ENCODE measurements around the gene IGF2BP1.
"Not testable (repeated sequence)": the region's sequence is repeated elsewhere in the genome, so short reads cannot be mapped to it uniquely, and the experiment has no call there.

IGF2BP1 gene

DNA sequence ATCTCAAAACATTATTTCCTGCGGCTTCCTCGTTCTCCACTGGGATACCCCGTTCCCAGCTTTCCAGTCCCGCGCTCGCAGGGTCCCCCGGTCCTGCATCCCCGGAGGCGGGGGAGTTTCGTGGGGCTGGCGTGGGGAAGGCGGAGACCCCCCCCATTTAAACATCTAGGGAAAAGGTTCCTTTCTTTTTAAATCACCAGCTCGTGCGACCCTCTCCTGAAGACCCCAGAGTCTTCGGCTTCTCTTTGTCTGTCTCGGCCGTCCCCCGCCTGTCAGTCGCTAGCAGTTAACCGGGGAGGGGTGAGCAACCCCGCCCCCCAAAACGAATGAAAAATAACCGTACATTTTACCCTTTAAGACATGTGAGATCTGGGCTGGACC lies 473 bp upstream of the IGF2BP1 start:
- Histone ChIP-seq H3K36me3 (ENCODE audit: control insufficient read depth in 2 of 2, insufficient read depth in 2 of 2, low read length in 2 of 2) (no peaks in the 10 kb centered on the region), H3K9ac (ENCODE audit: low read length in 2 of 2) (no peak overlapping the region), H3K27ac (ENCODE audit: low read length) (no peak overlapping the region), H3K4me1 (ENCODE audit: control insufficient read depth, insufficient read depth, low read length) (peaks cover 17% of the 10 kb centered on the region), H3K27me3 (ENCODE audit: control insufficient read depth in 1 of 2, insufficient read depth in 2 of 2, low read length in 2 of 2) (peaks cover 48 to 79% of the 10 kb centered on the region in 2 donors), H3K4me3 (ENCODE audit: low read length in 2 of 2) (no peak overlapping the region), H3K9me3 (ENCODE audit: control insufficient read depth in 2 of 2, low read length in 2 of 2) (no peaks in the 10 kb centered on the region)

DNA sequence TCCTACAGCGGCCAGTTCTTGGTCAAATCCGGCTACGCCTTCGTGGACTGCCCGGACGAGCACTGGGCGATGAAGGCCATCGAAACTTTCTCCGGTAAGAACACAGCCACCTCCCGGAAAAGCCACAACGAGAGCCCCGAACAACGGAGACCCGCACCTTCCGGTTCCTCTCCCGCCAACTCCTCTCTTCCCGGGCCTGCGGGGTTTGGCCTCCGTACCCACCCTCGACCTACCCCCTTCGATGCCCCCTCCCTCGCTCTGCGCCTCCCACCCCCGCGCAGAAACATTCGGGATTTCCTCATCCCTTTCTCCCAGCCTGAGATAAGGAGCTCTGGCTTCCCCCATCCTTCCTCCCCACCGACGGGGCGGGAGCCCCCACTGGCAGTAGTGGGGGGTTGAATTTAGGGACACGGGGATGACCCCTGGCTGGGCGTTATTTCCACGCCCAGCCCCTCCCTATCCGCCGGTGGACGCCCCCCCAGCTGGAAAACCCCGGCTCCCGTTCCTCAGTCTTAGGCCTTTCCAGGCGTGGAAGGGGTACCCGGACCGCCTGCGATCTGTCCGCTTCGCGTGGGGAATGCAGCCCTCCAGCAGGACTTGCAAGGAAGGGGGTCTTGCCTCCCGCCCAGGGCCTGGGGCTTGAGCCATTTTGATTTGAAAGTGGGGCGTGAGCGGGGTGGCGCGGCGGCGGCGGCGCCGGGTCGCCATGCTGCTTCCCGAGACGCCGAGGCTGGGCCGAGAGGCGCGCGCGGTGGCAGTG lies 822 bp downstream of the IGF2BP1 start:
- H3K36me3 ChIP-seq (ENCODE audit: control insufficient read depth in 2 of 2, insufficient read depth in 2 of 2, low read length in 2 of 2) = no peaks in the 10 kb centered on the region
- H3K27ac ChIP-seq (ENCODE audit: low read length) = no peak overlapping the region
- no peak overlapping the region for H3K9ac ChIP-seq (ENCODE audit: low read length in 2 of 2)
- H3K9me3 ChIP-seq (ENCODE audit: control insufficient read depth in 2 of 2, low read length in 2 of 2) = no peaks in the 10 kb centered on the region
- peak overlapping the region in 1 of 2 donors; percentile 40 for H3K4me3 ChIP-seq (ENCODE audit: low read length in 2 of 2)
- H3K4me1 ChIP-seq (ENCODE audit: control insufficient read depth, insufficient read depth, low read length) = peaks cover 17% of the 10 kb centered on the region
- peaks cover 49 to 74% of the 10 kb centered on the region in 2 donors for H3K27me3 ChIP-seq (ENCODE audit: control insufficient read depth in 1 of 2, insufficient read depth in 2 of 2, low read length in 2 of 2)

DNA sequence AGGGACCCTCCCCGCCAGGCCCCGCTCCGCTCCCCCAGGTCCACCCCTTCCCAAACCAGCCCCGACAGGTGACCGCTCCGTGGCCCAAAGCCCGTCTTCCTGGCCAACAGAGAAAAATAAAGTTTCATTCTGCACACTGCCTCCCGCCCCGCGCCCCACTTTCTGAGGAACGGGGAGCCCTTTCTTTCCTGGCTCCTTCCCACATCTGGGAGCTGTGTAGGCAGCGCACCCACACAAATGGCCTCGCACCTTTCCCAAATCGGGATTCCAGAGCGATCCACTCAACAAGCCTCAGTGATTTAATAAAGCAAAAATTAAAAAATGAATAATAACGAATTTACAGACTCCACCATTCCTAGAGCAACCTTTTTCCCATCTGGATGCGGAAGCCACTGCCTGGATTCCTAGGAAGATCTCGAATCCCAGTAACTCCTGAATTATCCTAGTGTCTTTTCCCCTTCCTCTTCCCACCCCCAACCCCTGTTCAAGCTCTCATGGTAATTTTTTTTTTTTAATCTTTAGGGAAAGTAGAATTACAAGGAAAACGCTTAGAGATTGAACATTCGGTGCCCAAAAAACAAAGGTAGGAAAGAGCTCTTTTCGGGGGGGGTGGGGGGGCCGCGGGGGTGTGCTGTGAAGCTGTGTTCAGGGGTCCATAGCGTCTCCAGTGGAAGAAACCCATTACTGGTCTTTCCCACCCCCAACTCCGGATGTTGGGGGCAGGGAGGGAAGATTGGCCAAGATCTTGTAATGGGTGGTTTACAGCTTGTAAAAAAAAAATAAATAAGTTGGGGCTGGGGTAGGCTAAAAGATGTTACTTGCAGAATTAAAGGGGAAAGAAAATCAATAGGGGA lies 1.6 kb downstream of the IGF2BP1 start:
- Histone ChIP-seq H3K36me3 (ENCODE audit: control insufficient read depth in 2 of 2, insufficient read depth in 2 of 2, low read length in 2 of 2) (no peaks in the 10 kb centered on the region), H3K27ac (ENCODE audit: low read length) (no peak overlapping the region), H3K27me3 (ENCODE audit: control insufficient read depth in 1 of 2, insufficient read depth in 2 of 2, low read length in 2 of 2) (peaks cover 49 to 82% of the 10 kb centered on the region in 2 donors), H3K4me3 (ENCODE audit: low read length in 2 of 2) (no peak overlapping the region), H3K9ac (ENCODE audit: low read length in 2 of 2) (no peak overlapping the region), H3K4me1 (ENCODE audit: control insufficient read depth, insufficient read depth, low read length) (peaks cover 17% of the 10 kb centered on the region), H3K9me3 (ENCODE audit: control insufficient read depth in 2 of 2, low read length in 2 of 2) (no peaks in the 10 kb centered on the region)

DNA sequence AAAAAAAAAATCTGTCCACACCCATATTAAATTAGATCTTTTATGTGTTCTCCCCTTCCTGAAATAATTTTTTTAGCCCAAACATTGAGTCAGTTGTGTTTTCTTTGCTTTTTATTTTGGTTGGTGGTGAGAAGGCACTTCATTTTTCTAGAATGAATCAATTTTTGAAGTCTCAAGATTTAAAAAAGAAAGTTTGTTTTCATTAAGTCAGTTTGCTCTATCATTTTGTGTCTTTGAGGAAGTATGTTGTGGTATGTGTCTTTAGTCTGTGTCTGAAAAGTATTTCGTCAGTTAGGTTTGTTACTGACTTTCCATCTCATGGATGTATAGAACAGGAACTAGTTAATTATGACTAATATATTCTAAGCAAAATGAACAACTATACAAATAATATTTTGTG lies 3.8 kb downstream of the IGF2BP1 start:
- H3K4me3 ChIP-seq (ENCODE audit: low read length in 2 of 2) = no peak overlapping the region
- H3K27ac ChIP-seq (ENCODE audit: low read length) = no peak overlapping the region
- peaks cover 53 to 81% of the 10 kb centered on the region in 2 donors for H3K27me3 ChIP-seq (ENCODE audit: control insufficient read depth in 1 of 2, insufficient read depth in 2 of 2, low read length in 2 of 2)
- H3K4me1 ChIP-seq (ENCODE audit: control insufficient read depth, insufficient read depth, low read length) = peaks cover 16% of the 10 kb centered on the region
- H3K9ac ChIP-seq (ENCODE audit: low read length in 2 of 2) = no peak overlapping the region
- H3K36me3 ChIP-seq (ENCODE audit: control insufficient read depth in 2 of 2, insufficient read depth in 2 of 2, low read length in 2 of 2) = no peaks in the 10 kb centered on the region
- no peaks in the 10 kb centered on the region for H3K9me3 ChIP-seq (ENCODE audit: control insufficient read depth in 2 of 2, low read length in 2 of 2)

DNA sequence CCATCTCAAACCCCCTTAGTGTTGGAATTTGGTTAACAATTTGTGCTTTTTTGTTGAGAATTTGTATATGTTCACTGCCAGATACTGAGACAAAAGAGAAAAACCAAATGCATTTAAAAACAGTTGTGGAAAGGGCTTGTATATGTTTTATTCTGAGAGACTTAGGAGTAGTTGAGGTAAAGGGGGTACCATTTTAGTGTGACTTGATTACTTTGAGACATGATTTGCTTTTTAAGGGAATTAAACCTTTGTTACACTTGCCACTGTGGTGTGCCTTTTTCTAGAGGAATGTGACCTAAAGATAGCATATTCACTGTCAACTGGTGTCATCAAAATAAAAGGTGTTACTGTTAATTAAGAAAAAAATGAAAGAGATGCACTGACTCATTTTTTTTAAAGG lies 4.5 kb downstream of the IGF2BP1 start:
- H3K36me3 ChIP-seq (ENCODE audit: control insufficient read depth in 2 of 2, insufficient read depth in 2 of 2, low read length in 2 of 2) = no peaks in the 10 kb centered on the region
- peaks cover 9% of the 10 kb centered on the region for H3K4me1 ChIP-seq (ENCODE audit: control insufficient read depth, insufficient read depth, low read length)
- H3K4me3 ChIP-seq (ENCODE audit: low read length in 2 of 2) = no peak overlapping the region
- H3K9me3 ChIP-seq (ENCODE audit: control insufficient read depth in 2 of 2, low read length in 2 of 2) = no peaks in the 10 kb centered on the region
- no peak overlapping the region for H3K27ac ChIP-seq (ENCODE audit: low read length)
- peaks cover 48 to 80% of the 10 kb centered on the region in 2 donors for H3K27me3 ChIP-seq (ENCODE audit: control insufficient read depth in 1 of 2, insufficient read depth in 2 of 2, low read length in 2 of 2)
- no peak overlapping the region for H3K9ac ChIP-seq (ENCODE audit: low read length in 2 of 2)

DNA sequence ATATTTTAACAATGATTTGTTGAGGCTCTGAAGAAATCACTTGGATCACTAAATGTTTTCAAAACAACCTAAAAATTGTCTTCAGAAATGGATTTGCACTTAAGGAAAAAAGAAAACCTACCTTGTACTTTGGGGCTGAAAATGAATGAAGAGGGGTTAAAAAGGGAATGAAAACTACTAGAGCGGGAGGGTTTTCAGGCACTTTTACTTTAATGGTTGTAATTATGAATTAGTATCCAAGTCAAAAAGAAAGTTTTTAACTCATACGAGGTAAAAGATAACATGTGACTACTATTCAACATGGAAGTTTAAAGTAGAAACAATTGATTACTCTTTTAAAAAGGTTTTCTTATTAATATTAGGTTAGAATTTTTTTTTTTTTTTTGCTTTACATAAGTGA lies 5.1 kb downstream of the IGF2BP1 start:
- H3K9ac ChIP-seq (ENCODE audit: low read length in 2 of 2) = no peak overlapping the region
- no peaks in the 10 kb centered on the region for H3K36me3 ChIP-seq (ENCODE audit: control insufficient read depth in 2 of 2, insufficient read depth in 2 of 2, low read length in 2 of 2)
- no peak overlapping the region for H3K4me3 ChIP-seq (ENCODE audit: low read length in 2 of 2)
- no peak overlapping the region for H3K27ac ChIP-seq (ENCODE audit: low read length)
- no peaks in the 10 kb centered on the region for H3K9me3 ChIP-seq (ENCODE audit: control insufficient read depth in 2 of 2, low read length in 2 of 2)
- peaks cover 51 to 80% of the 10 kb centered on the region in 2 donors for H3K27me3 ChIP-seq (ENCODE audit: control insufficient read depth in 1 of 2, insufficient read depth in 2 of 2, low read length in 2 of 2)
- peaks cover 9% of the 10 kb centered on the region for H3K4me1 ChIP-seq (ENCODE audit: control insufficient read depth, insufficient read depth, low read length)

DNA sequence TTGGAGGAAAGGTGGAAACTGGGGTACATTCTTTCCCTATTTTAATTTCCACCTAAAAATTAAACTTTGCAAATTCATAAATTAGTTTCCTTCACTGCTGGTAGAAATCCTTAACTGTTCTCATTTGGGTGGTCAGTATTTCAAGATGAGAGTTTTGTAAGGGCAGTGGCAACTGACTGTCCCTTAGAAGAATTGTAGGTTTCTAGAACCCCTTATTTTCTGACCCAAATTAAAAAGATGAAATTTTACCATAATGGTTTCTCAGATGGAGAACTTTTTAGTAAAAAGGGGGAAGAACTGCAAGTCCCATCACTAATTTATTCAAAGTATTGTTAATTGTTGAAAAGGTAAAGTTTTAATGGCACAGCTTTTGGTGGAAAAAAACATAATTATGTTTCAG lies 5.6 kb downstream of the IGF2BP1 start:
- Histone ChIP-seq H3K36me3 (ENCODE audit: control insufficient read depth in 2 of 2, insufficient read depth in 2 of 2, low read length in 2 of 2) (no peaks in the 10 kb centered on the region), H3K27ac (ENCODE audit: low read length) (no peak overlapping the region), H3K27me3 (ENCODE audit: control insufficient read depth in 1 of 2, insufficient read depth in 2 of 2, low read length in 2 of 2) (peaks cover 47 to 75% of the 10 kb centered on the region in 2 donors), H3K9ac (ENCODE audit: low read length in 2 of 2) (no peak overlapping the region), H3K4me1 (ENCODE audit: control insufficient read depth, insufficient read depth, low read length) (peaks cover 5% of the 10 kb centered on the region), H3K9me3 (ENCODE audit: control insufficient read depth in 2 of 2, low read length in 2 of 2) (no peaks in the 10 kb centered on the region), H3K4me3 (ENCODE audit: low read length in 2 of 2) (no peak overlapping the region)

DNA sequence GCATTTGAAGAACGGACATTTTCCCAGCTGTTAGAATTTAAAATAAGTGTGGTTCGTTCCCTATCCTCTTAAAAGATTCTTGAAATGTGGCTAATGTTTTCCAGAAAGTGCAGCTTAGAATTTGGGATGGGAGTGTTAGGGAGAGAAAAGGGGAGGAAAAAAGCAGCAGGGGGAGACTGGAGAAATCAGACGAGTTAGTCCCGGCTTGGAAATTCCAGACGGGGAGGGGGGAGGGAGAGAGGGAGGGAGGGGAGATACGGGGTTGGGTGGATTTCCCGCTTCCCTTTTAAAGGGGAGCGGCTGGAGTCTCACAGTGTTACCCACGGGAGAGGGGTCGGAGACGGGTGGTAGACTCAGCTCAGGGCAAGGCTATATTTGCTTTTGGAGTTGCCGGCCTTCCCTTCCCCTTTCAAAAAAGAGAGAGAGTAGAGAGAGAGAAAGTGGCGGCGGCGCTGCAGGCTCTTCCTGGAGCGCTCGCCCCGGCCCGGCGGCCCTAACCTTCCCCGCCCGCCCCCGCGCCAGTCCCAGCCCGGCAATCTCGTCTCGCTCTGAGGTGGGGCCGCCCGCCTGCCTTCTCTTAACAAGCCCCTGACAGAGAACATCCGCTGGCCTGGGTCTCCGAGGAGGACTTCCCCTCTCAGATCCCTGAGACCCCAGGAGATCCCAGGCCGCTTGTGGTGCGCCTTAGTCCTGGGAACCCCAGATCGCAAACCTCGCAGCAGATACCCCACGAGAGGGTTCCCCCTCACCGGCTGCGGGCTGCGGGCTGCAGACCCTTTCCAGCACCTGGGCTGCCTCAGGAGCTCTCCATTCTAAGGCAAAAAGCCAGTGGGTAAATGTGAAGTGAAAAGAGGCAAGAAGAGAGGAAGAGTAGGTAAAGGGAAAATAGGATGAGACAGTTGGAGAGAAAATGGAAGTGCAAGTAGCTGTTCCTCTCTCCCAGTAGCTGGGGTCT lies 6.6 kb downstream of the IGF2BP1 start:
- Histone ChIP-seq H3K27me3 (ENCODE audit: control insufficient read depth in 1 of 2, insufficient read depth in 2 of 2, low read length in 2 of 2) (peaks cover 43 to 65% of the 10 kb centered on the region in 2 donors), H3K9ac (ENCODE audit: low read length in 2 of 2) (no peak overlapping the region), H3K27ac (ENCODE audit: low read length) (no peak overlapping the region)

DNA sequence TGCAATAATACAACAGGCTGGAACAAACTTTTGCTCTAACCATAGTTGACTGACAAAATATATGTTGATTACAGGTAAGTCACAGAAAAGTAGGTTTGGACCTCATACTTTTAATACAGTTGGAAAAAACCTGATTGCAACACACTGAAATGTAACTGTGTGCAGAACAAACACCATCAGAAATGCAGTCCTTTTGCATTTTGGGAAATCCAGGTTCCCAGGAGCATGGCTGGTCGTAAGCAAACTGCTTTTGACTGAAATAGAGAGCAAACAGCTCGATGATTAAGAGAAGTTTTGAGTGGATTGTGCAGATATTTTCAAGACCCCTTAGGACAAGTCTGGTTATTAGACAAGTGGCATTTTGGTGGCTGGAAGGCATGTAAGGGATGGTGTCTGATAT lies 8.0 kb downstream of the IGF2BP1 start:
- no peaks in the 10 kb centered on the region for H3K4me1 ChIP-seq (ENCODE audit: control insufficient read depth, insufficient read depth, low read length)
- no peak overlapping the region for H3K27ac ChIP-seq (ENCODE audit: low read length)
- no peak overlapping the region for H3K9ac ChIP-seq (ENCODE audit: low read length in 2 of 2)
- H3K4me3 ChIP-seq (ENCODE audit: low read length in 2 of 2) = no peak overlapping the region
- H3K36me3 ChIP-seq (ENCODE audit: control insufficient read depth in 2 of 2, insufficient read depth in 2 of 2, low read length in 2 of 2) = no peaks in the 10 kb centered on the region
- H3K27me3 ChIP-seq (ENCODE audit: control insufficient read depth in 1 of 2, insufficient read depth in 2 of 2, low read length in 2 of 2) = peaks cover 36 to 58% of the 10 kb centered on the region in 2 donors
- no peaks in the 10 kb centered on the region for H3K9me3 ChIP-seq (ENCODE audit: control insufficient read depth in 2 of 2, low read length in 2 of 2)

More for the DNA sequence above, 6.6 kb downstream of the IGF2BP1 start:
- Histone ChIP-seq H3K9me3 (ENCODE audit: control insufficient read depth in 2 of 2, low read length in 2 of 2) (no peaks in the 10 kb centered on the region), H3K4me3 (ENCODE audit: low read length in 2 of 2) (no peak overlapping the region), H3K36me3 (ENCODE audit: control insufficient read depth in 2 of 2, insufficient read depth in 2 of 2, low read length in 2 of 2) (no peaks in the 10 kb centered on the region), H3K4me1 (ENCODE audit: control insufficient read depth, insufficient read depth, low read length) (no peaks in the 10 kb centered on the region)

DNA sequence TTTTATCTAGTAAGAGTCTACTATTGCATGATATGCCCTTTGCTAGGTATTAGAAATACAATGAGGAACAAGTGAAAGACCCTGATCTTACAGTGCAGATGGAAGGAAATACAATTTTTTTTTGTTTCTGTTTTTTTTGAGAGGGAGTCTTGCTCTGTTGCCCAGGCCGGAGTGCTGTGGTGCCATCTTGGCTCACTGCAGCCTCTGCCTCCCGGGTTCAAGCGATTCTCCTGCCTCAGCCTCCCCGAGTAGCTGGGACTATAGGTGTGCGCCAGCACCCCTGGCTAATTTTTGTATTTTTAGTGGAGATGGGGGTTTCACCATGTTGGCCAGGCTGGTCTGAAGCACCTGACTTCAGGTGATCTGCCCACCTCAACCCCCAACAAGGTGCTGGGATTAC lies 11.7 kb downstream of the IGF2BP1 start:
- H3K4me1 ChIP-seq (ENCODE audit: control insufficient read depth, insufficient read depth, low read length) = not testable (repeated sequence)
- peaks cover 46 to 59% of the 10 kb centered on the region in 2 donors for H3K27me3 ChIP-seq (ENCODE audit: control insufficient read depth in 1 of 2, insufficient read depth in 2 of 2, low read length in 2 of 2)

More for the DNA sequence above, 11.7 kb downstream of the IGF2BP1 start:
- not testable (repeated sequence) for H3K4me3 ChIP-seq (ENCODE audit: low read length in 2 of 2); H3K9me3 ChIP-seq (ENCODE audit: control insufficient read depth in 2 of 2, low read length in 2 of 2); H3K27ac ChIP-seq (ENCODE audit: low read length); H3K9ac ChIP-seq (ENCODE audit: low read length in 2 of 2); H3K36me3 ChIP-seq (ENCODE audit: control insufficient read depth in 2 of 2, insufficient read depth in 2 of 2, low read length in 2 of 2)

Measured in stomach smooth muscle (tissue), 2 donors.